OCI-M2 (cell line): ENCODE data around the gene TEX36.
"Not testable (repeated sequence)": the region's sequence is repeated elsewhere in the genome, so short reads cannot be mapped to it uniquely, and the experiment has no call there.

Source experiments
- DNase-seq: peaks from one replicate; lab custom pipeline; 2025; ENCODE audit not compliant: unreplicated experiment; lab: John Stamatoyannopoulos, UW

Gene TEX36

DNA sequence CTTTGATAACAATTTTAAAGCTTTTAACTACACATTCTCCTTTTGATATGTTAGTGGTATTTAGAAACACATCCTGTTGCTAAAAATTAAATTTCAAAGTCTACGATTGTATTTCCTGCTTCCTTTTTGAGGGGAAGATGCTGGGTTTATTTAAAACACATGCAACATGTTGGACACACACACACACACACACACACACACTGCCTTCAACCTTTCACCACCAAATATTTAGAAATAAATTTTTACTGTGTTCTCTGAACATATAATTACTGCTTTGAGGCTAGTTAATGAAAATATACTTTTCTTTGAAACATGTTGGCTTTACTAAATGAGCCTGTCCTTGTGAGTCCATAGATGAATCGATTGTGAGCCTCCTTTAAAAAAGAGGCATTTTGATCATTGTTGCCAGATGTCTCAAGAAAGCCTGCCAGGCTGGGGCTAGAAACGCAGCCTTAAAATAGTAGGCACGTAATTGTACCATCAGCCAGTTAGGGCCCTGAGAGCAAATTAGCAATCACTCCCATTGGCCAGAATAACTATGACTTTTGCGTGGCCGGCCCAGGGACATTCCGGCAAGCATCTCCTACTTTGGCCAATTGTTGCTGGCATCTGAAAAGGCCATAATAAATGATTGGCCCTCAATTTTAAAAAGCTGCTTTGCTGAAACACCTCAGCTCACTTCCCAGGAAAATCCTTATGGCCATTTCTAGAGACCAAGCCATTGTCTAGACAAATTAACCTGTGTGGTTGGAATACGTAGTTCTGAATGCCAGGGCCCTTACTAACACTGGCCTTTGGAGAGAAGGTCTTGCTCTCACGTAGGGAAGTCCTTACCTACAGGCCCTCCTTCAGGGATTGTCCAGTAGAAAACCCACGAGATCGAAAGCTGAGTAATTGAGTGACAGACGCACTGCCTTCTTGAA is 9.9 kb upstream of the TEX36 start:
- DNase-seq, result no peak

DNA sequence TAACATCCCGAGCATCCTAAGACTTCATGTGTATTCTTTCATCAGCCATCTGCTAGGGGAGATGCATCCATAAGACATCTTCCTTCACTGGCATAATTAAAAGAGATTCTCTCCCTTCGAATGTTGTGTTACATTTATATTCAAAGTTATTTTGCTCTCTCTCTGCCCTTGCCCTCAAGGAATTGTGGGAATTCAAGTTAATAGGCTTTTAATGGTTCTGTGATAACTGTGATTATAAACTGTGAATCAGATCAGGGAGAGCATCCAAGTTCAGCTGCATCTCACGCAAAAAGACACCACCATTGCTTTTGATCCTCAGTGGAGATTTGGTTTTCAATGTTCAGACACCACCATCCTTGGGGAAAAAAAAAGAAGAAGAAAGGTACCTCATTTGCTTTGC is 9.2 kb upstream of the TEX36 start:
- no peak for DNase-seq

DNA sequence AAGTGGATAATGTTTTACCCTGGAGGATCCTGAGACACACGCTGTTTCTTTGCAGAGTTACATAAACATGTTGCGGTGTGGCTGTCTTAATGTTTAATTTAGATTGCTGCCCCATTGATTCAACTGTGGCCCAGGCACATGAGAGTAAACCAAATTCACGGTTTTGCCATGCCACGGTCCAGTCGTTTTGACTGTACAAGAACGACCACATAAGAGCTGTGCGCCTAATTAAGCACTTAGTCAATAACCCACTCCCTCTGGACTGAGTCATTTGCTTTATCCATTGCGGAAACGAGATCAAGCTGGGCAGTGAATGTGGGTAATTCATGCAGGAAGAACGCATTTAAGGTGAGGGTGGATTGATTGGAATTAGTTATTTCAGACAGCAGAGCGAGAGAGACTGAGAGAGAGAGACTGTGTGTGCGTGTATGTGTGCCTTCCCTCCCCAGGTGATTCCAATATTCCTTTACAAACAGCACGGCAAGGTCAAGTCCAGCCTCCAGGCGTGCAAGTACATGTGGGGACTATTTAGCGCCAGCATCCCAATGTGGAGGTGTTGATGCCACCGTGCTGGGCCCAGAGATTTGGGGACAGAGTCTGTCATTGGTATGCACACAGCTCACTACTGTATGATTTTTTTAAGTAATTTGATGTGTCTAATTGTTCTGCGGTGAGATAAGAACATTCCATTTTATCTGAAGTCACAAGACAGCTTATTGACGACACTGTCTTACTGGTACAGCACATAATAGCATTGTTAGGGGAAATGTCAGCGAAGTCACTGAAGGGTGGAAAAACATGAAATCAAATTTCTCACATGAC is 8.4 kb upstream of the TEX36 start:
- no peak for DNase-seq

DNA sequence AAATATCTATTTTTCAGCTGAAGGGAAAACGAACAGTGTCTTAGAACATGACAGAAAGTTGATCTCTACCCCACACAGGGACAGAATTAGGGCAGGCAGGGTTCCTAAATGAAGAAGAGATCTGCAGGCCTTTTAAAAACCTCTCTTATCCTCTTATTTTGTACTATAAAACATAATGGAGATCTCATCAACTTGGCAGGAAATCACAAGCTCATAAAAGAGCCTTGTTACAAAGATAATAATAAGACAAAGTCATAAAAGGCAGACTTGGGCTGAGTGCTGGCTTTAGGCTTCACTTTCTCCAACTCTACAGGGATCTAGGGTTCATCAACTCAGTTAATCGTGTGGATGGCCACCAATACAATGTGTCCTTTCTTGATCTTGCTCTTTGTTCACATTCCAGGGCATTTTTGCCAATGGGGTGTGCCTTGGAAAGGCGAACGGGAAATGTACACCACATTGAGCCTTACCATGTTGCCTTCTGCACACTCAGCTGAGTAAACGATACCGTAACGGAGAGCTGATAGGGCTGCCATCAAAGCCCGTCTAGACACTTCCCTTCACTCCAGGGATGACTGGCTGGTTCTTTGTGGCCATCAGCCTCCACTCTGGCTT is 7.1 kb upstream of the TEX36 start:
- DNase-seq, result no peak

DNA sequence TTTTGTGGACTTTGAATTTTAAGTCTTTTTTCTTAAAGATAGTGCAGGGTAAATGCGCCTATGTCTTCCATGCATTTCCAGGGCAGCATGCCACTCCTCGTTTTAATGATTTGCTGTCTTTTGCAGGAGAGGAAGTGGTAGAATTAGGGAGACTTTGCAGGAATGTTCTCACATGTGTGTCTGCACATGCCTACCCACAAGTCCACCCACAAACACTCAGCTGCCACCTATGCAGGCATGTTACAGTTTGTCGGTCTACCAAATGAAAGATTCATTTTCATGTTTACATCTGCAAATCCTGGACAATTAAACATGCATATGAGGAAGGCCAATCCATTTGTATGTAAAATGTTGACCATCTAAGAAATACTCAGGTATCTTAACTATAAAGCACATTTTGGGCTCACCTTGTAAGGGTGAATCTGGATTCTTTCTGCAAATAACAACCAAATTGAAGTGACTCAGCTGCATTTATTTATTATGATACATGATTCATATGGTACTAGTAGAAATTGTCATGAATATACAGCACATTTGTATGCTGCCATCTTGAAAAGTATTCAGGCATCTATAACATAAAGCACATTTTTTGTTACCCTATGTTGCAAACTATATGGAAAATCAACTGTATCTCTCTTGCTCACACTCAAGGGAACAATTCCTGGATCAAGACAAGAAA is 4.7 kb upstream of the TEX36 start:
- no peak for DNase-seq

DNA sequence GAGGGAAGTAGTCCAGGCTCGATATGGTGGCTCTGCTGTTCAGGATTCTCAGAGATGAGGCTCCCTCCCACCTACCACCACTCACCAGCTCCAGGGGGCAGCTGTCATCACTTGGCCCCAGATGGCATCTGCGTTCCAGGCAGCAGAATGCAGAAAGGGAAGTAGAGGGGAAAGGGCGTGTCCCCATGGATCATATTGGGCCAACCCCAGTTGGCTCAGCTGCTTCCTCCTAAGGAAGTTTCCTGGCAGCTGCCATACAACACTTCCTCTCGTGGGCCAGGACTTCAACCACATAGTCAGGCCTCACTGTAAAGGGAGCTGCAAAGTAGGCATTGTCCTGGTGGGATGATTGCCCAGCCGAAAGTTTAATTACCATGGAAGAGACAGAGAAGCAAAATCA is 1.6 kb upstream of the TEX36 start:
- no peak for DNase-seq

DNA sequence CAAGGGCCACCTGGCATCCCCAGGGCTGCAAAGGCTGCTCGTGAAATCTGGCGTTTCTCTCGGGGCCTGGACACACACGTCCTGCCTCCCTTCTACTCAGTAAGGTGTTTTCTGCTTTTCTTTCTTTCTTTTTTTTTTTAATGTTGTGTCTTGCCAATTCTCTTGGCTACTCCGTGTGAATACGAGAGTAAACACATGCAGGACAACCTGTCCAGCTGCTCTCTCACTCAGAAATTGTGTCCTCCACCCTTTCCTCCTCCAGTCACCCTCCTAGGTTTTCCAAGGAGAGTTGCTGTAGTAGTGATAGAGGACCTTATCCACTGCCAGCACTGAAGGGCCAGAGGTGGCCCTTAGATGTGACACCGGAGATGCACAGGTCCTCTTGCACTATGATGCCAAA is 858 bp upstream of the TEX36 start:
- no peak for DNase-seq

DNA sequence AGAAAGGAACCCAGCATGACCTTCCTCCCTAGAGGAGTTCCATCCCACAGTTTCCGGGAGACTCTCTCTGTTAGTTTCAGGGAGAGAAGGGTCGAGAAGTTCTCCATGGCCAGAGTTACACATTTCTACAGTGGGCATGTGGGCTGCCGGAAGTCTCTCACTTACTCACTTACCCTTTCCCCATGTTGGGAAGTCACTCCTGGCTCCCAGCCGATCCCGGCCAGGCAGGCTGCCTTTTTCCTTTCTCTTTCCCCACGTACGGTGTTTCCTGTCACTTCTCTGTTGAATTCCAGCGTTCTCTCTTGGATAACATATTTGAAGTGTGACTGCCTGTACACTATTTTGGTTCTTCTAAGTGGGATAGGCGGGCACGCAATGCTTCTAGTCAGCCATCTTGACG is 3.5 kb downstream of the TEX36 start:
- no peak for DNase-seq

DNA sequence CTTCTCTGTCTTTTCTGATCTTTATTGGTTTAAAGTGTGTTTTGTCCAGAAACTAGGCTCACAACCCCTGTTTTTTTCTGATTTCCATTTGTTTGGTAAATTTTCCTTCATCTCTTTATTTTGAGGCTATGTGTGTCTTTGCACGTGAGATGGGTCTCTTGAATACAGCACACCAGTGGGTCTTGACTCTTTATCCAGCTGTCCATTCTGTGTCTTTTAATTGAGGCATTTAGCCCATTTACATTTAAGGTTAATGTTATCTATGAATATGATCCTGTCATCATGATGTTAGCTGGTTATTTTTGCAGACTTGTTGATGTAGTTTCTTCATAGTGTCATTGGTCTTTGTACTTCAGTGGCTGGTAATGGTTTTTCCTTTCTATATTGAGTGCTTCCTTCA is 10.1 kb downstream of the TEX36 start:
- no peak for DNase-seq

DNA sequence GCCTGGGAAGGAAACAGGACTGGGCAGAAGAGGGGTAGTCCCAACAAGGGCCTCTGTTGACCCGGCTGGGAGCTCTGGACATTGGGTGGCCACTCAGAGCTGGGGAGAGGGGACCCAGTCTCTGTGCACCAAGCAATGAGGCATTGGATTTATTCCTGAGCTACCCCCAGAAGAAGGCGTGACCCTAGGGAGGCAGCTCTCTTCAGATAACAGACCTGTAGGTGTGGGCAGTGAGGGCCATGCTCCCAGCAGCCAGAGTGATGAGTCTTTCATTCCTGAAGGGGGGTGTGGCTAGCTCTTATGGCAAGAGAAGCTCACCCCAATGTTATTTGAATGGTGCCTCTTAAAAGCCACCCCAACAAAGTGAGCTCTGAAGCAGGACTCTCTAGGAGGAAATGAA is 20.4 kb downstream of the TEX36 start:
- DNase-seq, result no peak

DNA sequence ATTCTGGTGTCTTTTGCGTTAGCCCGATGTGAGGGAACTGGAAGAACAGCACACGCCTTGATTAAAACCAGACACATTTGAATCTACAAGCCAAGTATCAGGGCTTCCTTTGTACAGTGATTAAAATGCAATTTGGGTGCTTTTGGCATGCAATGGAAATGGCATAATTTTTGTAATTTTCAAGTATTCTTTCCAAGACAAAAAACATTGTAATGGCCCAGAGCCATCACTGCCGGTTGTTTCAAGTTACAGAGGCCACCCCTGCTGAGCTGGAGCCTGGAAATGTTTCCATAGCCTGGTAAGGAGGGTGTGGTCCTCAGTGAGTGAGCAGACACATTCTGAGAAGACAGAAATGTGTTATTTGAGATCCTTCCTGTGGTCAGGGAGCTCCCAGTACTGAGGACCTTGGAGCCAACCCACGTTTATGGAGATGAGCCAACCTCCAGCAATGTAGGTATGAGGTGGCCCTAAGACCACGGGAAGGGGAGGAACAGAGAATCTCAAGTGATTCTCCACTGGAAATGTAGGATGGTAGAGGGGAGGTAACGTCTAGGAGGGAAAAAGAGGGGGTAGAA is 20.9 kb downstream of the TEX36 start:
- DNase-seq, result no peak

DNA sequence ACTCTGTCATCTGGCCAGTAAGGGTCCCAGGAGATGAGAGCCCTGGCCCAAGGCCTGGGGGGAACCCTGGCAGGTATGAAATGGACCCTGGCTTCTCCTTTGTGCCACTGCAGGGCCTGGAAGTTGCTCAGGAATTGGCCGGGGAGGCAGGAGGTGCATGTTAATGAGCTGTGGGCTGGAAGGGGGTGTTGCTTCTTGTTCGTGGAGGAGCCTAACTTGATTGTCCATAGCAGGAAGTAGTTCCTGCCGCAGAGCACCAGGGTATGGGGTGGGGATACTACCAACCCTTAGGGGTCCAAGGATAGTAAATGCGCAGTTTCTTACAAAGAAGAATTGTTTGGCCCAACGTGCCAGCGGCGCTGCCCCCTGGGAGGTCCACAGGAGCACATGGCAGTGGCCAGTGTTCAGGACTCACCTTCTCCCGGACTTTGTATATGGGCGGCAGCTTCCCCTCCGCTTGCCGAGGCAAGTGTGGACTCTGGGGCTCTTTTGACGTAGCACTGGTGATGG is 21.5 kb downstream of the TEX36 start:
- DNase-seq, result no peak

DNA sequence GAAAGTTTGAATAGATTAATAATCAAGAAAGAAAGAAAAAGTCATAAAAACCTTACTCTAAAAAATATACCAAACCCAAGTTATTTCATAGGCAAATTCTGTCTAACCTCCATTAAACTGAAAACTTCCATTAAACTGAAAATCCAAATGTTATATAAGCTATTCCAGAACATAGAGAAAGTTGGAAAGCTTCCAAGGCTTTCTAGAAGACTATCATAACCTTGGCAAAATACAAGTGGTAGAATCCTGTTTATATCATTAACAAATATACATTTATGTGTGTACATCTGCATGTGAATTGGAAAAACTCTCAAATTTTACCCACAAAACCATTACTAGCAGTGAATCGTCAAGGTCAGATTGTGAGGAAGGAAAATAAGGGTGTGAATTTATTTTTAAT is 23.9 kb downstream of the TEX36 start:
- DNase-seq, result no peak

DNA sequence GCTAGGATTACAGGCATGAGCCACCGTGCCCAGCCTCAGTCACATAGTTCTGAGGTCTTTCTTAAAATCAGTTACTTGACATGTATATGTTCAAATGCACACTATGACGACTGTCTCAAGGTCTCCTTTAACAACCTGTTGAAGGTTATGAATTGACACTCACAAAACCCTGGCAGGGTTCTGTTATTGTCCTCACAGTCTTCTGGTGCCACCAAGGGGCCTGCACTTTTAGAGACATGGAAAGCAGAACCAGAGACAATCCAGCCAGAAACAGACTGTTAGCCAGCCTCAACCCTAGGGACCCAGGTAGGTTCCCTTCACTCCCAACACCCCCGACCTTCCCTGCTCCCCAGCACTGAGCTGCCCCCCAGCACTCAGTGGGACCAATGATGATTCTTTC is 26.4 kb downstream of the TEX36 start:
- DNase-seq, result no peak

DNA sequence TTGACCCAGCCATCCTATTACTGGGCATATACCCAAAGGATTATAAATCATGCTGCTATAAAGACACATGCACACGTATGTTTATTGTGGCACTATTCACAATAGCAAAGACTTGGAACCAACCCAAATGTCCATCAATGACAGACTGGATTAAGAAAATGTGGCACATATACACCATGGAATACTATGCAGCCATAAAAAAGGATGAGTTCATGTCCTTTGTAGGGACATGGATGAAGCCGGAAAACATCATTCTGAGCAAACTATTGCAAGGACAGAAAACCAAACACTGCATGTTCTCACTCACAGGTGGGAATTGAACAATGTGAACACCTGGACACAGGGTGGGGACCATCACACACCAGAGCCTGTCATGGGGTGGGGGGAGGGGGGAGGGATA is 29.9 kb downstream of the TEX36 start:
- DNase-seq, result not testable (repeated sequence)

DNA sequence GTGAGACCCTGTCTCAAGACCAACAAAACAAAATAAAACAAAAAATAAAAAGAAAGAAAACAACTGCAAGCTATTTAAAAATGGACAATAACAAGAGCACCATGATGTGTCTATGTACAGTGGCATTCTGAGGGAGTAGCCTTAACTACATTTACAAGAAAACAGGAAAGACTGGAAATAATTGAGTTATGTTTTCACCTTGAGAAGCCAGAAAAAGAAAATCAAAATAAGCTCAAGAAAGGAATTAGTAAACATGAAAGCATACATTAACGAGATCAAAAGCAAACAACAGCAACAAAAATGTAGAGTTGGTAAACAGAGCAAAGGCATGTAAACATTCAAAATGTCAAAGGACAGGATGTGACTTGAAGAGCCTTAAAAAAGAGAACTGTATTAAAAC is 36.7 kb downstream of the TEX36 start:
- no peak for DNase-seq

DNA sequence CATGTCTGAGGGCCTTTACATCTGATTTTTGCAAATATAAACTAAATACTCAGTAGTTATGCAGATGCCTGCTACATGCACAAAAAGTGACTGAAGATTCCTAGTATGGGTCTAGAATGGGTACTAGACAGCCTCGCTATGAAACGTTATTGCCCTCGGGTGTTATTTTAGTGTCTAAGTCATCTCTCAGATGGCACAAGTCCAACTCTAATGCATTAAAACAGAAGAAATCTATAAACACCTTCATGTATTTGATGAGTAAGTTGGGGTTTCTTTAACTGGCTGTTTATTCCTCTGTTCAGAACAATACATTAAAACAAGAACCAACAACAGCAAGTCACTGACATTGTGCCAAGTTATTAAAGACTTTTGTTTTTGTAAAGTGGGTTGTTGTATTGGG is 41.6 kb downstream of the TEX36 start:
- no peak for DNase-seq

DNA sequence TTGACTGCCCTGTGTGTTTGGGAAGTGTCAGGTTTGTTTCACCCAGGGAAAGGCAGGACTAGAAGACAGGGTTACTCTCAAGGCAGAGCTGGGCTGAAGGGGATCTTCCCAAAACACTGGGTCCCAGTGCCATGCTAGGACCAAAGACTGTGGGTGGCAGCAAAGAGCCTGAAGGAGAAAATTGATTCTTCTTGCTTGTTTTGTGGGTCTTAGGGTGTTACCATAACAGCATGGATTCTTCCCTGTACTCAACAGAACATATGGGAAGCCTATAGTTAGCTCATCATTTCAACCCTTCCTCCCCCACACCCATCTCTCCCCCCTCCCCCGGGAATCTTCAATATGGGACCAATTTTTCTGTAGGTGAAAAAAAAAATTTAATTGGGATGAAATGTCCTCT is 42.3 kb downstream of the TEX36 start:
- DNase-seq, result no peak

DNA sequence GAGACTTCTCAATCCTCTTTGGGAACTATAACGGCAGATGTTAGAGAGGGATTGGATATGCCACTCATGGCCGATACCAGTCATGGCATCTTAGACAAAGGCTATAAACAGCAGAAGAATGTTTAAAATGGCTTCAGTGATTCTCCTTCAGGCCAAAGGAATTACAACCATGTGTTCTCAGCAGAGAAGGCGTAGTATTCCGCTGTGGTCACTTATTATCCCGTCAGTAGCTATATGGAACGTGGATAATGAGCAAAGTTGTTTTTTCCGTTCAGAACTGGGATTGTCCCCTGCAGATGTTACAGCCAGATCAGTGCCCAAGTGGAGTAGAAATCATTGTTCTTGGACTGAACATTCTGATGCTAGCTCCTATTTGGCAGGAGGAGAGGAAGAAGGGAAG is 43.1 kb downstream of the TEX36 start:
- no peak for DNase-seq

DNA sequence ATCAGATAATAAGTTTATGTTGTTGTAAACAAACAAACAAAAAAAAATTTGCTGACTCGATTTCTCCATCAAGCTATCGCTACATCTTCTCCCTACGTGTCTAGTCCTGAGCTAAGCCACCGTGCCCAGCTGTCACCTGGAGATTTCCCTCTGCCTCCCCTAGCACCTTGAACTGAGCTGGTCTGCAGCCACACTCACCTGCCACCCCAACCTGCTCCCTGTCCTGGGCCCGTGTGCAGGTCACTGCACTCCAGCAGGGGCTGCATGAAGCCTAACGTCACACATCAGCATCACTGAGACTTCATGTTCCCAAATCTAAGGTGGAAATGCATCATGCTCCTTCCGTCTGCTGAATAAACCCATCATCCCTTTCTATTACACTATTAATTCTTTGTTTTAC is 44.4 kb downstream of the TEX36 start:
- no peak for DNase-seq

DNA sequence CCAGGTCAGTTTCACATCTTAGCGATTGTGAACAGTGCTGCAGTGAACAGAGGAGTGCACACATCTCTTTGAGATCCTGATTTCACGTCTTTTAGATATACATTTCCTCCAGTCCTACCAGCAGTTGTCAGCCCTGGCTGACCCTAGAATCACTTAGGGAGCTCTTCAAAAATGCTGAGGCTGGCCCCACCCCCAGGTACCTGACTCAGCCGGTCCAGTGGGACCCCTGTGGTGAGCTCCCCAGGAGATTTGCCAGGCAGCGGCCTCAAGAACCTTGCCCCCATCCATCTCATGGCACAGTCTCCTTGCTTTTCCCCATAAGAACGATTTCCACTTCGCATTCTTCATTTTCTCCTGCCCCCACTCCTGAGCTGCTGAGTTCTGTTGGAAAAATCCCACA is 45.5 kb downstream of the TEX36 start:
- no peak for DNase-seq
